Fibroblast of skin of right quadriceps (primary cell): Measurements from ENCODE around the gene LRRC1.

Experiments
- DNase-seq: peaks from one replicate; pipeline ENCODE4 v3.0.0-alpha.2; 2013

The LRRC1 gene

DNA sequence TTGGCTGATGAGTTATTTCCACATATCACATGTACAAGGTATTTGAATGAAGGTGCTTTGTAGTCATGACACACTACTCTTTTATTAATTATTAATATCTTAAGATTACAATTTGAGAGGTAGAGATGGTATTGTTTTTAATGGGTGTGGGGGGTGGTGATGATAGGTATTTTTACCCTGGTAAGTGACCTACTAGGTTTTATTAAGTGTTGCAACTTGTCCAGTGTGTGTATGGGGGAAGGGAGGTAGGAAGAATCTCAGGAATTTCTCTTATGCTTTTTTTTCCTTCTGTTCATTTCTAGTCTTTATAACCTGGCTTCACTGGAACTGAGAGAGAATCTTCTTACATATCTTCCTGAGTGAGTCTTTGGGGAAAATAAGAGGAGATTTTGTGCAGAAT lies 101.4 kb downstream of the LRRC1 start:
- peak; percentile 54 for DNase-seq

- peak; percentile 45 for DNase-seq
These were observed 103.4 kb downstream of the LRRC1 start for GRCh38 chr6:53898026-53898795.

GRCh38 chr6:53899512-53899911 lies 104.7 kb downstream of the LRRC1 start:
- DNase-seq = no peak

DNA sequence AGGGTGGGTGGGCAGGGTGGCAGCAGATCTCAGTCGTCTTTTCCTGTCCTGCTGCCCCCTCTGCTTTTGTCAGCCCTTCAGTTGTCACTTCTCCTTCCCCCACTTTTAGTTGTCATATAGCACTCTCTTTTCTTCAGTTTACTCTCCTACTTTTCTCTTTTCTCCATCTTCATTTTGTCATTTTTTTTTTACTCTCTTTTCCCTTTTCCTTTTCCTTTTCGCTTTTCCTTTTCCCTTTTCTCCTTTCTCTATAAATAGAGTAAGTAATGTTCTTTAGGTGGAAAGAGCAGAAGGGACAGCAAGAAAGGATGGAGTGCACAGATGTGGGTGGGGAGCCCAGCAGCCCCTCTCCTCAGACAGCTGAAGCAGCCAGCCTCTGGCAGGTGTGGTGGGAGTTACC lies 108.6 kb downstream of the LRRC1 start:
- DNase-seq = no peak

GRCh38 chr6:53906103-53906502 lies 111.3 kb downstream of the LRRC1 start:
- no peak for DNase-seq

GRCh38 chr6:53906842-53907241 lies 112.0 kb downstream of the LRRC1 start:
- no peak for DNase-seq

GRCh38 chr6:53910834-53911233 lies 116.0 kb downstream of the LRRC1 start:
- no peak for DNase-seq

DNA sequence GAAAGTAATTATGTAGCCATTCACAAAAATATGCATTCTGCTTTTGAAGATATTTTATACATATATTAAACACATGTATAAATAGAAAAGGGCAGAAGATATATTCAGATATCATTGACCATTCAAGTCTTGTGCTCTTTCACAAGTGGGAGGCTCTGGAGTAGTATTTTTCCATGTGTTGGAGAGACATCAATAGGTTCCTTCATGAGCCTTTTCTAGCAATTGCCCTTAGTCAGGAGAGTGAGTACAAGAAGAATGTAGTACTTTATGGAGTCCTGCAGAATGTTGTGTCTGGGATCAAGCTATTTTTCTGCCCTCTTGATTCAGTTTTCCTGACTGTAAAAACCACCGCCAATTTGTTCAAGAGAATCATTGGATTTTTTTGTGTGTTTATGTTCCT lies 117.9 kb downstream of the LRRC1 start:
- no peak for DNase-seq

GRCh38 chr6:53913286-53913685 lies 118.5 kb downstream of the LRRC1 start:
- DNase-seq = no peak

DNA sequence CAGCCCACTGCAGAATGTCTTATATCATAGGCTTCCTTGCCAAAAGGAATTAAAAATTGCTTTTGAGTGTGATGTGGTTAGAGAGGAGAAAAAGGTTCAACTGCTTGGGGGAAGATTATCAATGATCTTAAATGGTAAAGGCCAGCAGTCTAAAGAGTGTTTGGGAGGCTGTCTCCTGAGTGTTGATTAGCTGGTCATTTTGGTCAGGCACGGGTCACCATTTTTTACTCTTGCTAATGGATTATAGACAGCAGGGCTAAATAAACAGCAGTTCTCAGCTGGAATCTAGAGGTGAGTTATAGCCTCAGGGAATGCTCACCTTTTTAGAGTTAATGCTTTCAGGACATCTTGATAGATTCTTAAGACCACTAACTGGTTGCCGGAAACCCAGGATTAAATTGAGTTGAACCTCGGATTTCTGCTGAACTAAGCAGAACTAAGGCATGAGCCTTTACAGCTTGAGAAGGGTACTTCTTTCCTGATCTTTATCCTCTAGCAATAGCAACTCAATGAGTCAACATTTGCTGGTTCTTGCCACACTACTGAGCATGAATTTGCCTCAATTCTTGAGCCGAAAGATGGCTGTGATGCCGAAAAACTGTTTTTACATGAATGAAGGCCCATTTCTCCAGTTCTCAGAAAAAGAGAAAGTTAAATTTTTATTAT lies 120.4 kb downstream of the LRRC1 start:
- no peak for DNase-seq

DNA sequence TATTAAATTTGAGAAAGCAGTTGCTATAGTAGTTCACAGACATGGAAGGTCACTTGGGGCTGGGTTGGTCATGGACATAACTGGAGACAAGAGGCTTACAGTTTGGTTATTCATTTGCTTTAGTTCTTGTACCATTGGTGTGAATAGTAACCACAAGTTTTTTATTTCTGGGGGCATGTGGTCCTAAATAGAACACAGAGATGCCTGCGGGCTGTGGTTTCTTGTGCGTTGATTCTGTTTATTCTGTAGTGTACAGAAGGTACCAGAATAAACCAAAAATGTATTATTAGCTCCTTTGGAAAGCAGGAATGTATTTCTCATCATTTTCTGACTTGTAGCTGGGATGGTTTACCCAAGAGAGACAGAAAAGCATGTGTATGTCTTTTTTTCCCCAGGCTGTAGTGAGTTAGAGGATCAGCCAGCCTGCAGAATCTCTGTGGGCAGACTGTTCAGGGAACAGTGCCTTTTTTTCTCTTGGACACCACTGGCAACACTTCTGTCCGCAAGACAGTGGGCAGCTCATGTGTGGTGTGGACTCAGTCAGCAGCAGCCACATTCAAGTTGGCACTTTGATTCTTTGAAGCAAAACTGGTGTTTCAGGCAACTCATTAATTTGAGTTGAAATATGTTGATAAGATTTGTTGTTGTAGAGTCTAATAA lies 122.1 kb downstream of the LRRC1 start:
- DNase-seq = no peak

DNA sequence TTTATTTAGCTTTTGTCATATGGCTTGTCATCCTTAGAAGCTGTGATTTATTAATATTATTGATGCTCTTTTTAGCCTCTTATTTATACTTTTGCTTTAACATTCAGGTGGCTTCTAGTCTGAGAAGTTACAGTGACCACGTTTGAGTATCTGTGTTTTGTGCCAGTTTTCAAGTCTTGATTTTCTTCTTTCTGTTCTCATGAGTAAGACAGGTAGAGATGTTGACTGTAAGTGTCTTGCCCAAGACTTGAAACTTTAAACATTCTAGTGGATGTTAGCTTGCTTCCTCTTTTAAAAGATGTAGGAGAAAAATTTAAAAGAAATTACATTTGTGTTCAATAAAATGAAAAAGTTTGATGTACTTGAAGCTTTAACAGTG lies 122.6 kb downstream of the LRRC1 start:
- no peak for DNase-seq

- DNase-seq = no peak
These were observed 124.2 kb downstream of the LRRC1 start for GRCh38 chr6:53918854-53919510.

GRCh38 chr6:53919881-53920360 lies 125.1 kb downstream of the LRRC1 start:
- no peak for DNase-seq

DNA sequence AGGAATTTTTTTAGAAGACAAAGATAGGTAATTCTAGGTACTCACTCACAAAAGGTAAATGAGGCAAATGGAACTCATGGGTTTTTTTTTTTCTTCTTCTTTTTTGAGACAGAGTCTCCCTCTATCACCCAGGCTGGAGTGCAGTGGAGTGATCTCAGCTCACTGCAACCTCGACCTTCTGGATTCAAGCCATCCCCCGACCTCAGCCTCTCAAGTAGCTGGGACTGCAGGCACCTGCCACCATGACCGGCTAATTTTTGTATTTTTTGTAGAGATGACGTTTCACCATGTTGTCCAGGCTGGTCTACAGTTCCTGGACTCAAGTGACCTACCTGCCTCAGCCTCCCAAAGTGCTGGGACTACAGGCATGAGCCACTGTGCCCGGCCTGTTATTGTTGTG lies 126.1 kb downstream of the LRRC1 start:
- no peak for DNase-seq

- no peak for DNase-seq
These were observed 126.8 kb downstream of the LRRC1 start for GRCh38 chr6:53921639-53922038.

DNA sequence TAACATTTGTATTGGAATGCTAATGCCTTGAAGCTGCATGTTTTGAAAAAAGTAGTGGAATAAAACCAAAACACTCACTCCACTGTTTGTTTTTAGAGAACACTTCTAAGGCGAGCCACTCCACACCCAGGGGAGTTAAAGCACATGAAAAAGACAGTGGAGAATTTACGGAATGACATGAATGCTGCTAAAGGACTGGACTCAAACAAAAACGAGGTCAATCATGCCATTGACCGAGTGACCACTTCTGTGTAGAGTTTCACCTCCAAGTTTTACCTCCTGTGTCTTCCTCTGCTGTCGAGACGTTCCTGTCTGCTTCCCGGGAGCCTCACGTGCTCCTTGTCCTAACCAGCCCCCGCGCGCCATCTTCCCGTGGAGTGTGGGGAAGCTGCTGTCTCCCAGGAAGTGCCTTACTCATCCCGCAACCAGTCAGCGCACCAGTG lies 127.8 kb downstream of the LRRC1 start:
- DNase-seq = no peak

DNA sequence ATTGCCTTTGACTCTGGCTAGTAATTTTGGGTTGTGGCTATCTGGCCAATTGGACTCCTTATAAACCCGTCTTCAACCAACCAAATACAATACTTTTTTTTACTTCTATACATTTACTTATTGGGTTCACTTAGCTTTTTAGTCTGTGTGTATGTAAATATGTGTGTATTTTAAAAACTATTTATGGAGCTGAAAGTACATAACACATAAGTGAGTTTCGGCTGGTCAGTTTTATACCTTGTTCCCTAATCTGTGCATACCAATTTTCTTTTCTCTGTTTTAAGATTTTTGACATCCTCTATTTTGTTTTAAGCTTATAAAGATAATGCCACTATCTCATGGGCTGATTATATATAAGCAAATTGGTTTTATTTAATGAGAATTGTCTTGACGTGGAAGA lies 129.5 kb downstream of the LRRC1 start:
- no peak for DNase-seq

- DNase-seq = no peak
These were observed 130.1 kb downstream of the LRRC1 start for GRCh38 chr6:53924821-53925422.

GRCh38 chr6:53925891-53926290 lies 131.1 kb downstream of the LRRC1 start:
- DNase-seq = no peak

DNA sequence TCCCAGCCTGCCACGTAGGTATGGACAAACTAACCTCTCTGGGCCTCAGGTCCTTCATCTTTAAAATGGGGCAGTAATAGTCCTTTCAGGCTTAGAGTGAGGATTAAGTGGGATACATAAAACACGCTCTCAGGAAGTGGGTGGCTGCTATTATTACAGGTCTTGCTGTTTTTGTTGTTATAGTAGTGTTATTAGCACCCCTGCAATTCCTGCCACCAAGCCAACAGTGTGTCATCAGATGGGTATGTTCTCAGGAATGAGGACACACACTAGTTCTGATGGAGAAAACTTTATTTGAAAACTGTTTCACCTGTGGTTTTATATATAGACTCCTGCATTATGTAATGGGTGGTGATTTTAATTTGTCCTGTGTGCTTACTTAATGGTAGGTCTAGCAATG lies 131.7 kb downstream of the LRRC1 start:
- DNase-seq = peak; percentile 43

DNA sequence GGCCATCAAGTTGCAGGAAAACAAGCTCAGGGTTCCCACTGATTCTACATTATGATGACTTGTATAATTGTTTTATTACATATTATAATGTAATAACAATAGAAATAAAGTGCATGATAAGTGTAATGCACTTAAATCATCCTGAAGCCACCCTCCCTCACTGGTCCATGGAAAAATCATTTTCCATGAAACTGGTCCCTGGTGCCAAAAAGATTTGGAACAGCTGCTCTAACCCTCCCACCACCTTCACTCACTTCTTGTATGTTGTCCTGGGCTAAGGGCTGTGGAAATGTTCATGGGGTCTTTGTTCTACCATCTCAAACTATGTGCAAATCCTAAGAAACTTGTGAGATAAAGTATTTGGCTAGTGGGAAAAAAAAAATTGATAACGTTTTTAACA lies 133.8 kb downstream of the LRRC1 start:
- no peak for DNase-seq
